Psoas muscle (tissue), 8 donors: Measurements from ENCODE around the gene PACS1. TPM values are rescaled to one million over a fixed set of nuclear protein-coding genes. Genes with fewer than 3 reads are reported as not detected.

Experiments used
- ATAC-seq, 4 donors: fragments of 200-7000 bp; cut with Tn5 transposase; one replicate each; pipeline ENCODE4 v1.9.1; 2020; ENCODE audit warnings: moderate library complexity in 3 of 4, mild to moderate bottlenecking in 2 of 4
- DNase-seq, 2 donors: peaks; one replicate each; pipeline ENCODE4 v3.0.0-alpha.2; 2020
- H3K27ac ChIP-seq: fragments of 200-600 bp; one replicate; pipeline ENCODE4 v1.8.0; 2022
- H3K27me3 ChIP-seq, 3 donors: fragments of 200-600 bp in 1 of 3; one replicate each; pipeline versions ENCODE4 v1.6.1 to v1.8.0; 2013 to 2022; ENCODE audit warnings: low read length in 2 of 3, mild to moderate bottlenecking in 2 of 3, moderate library complexity in 1 of 3; ENCODE audit not compliant: insufficient read depth in 3 of 3
- H3K36me3 ChIP-seq, 2 donors: fragments of 200-600 bp in 1 of 2; one replicate each; pipeline versions ENCODE4 v1.6.1 to v1.8.0; 2013 to 2022; ENCODE audit warnings: low read depth in 1 of 2, mild to moderate bottlenecking in 1 of 2, moderate library complexity in 1 of 2; ENCODE audit not compliant: insufficient read depth in 1 of 2
- H3K4me1 ChIP-seq: fragments of 200-600 bp; one replicate; pipeline ENCODE4 v1.8.0; 2022
- H3K4me3 ChIP-seq: fragments of 200-600 bp; one replicate; pipeline ENCODE4 v1.8.0; 2022; ENCODE audit warnings: mild to moderate bottlenecking
- H3K9me3 ChIP-seq: fragments of 200-600 bp; one replicate; pipeline ENCODE4 v1.8.0; 2022
- WGBS, 3 donors: extraction: QIAGEN DNeasy Blood & Tissue Kit; methylation state at CpG; one replicate each; pipeline versions ENCODE4 v1.1.6 to v1.1.7; 2013; 5-methylcytosine and 5-hydroxymethylcytosine counted together
- intact Hi-C, 2 donors: fragments of 100-400 bp; cut with DNase I; formaldehyde crosslinking; loops; one replicate each; pipeline versions ENCODE4 v1.11.0 to v1.14.2; 2022
- polyA plus RNA-seq, 3 donors: library from polyadenylated mRNA; stranded (reverse); fragments of 200-250 nt; gene quantifications; one replicate each; pipeline ENCODE4 v1.2.3, GENCODE V29; 2013
- total RNA-seq, 4 donors: library from RNA; stranded (reverse); fragmentation: NEBNext Ultra II Directional in 2 of 4; extraction: Animal tissue kit (Norgen Biotek cat#: 25700) in 2 of 4; gene quantifications; one replicate each; pipeline versions ENCODE4 v1.2.1 to v1.2.4, GENCODE V29; 2021 to 2023
- TF ChIP-seq, protein P1 (sequence below): fragments of 200-600 bp; IDR thresholded peaks from one replicate; pipeline ENCODE4 v1.8.0; 2022; ENCODE audit warnings: antibody characterized with exemption
- donor health status: healthy with polysubstance abuse.
- donor health status: DM: no; HTN: no; CAD: no; lungs with moderate emphysema.
- donor health status: Bipolar disorder and iron deficiency.
- donor health status: healthy.
- donor health status: DM: yes; HTN: yes; CAD: no.
- donor health status: DM: no; HTN: no; CAD: no.
- donor health status: DM: no; HTN: no; CAD: no.
- donor health status: DM: yes; HTN: yes; CAD: no.

The PACS1 gene
- total and polyA plus RNA-seq, 7 donors = 7.4 to 27.8 (median 16.3) TPM

DNA sequence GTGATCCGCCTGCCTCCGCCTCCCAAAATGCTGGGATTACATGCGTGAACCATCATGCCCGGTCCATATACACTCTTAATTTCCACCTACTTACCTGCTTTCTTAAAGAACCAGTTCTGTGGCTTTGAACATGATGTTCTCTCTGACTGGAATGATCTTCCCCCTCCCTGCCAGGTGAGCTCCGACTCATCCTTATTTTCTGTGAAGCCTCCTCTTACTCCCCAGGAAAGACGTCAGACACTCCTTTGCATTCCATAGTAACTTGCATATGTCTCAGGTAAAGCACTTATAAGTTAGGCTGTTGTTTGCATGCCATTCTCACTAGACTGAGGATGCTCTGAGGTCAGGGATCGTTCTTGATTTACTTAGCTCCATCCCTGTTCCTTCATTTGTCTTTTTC lies 106.6 kb downstream of the PACS1 start:
- intact Hi-C loops = no loop called here
- ATAC-seq = no peak
- DNase-seq = no peak
- 91 to 97% (median 94%) methylated on average over 7 of the region's 7 CpGs for WGBS, 3 donors
- H3K36me3 ChIP-seq = no peaks in the 10 kb centered on the region
- TF ChIP-seq, protein P1, sequence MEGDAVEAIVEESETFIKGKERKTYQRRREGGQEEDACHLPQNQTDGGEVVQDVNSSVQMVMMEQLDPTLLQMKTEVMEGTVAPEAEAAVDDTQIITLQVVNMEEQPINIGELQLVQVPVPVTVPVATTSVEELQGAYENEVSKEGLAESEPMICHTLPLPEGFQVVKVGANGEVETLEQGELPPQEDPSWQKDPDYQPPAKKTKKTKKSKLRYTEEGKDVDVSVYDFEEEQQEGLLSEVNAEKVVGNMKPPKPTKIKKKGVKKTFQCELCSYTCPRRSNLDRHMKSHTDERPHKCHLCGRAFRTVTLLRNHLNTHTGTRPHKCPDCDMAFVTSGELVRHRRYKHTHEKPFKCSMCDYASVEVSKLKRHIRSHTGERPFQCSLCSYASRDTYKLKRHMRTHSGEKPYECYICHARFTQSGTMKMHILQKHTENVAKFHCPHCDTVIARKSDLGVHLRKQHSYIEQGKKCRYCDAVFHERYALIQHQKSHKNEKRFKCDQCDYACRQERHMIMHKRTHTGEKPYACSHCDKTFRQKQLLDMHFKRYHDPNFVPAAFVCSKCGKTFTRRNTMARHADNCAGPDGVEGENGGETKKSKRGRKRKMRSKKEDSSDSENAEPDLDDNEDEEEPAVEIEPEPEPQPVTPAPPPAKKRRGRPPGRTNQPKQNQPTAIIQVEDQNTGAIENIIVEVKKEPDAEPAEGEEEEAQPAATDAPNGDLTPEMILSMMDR = no peak
- no peaks in the 10 kb centered on the region for H3K9me3 ChIP-seq
- H3K27ac ChIP-seq = no peak overlapping the region
- no peak overlapping the region for H3K4me3 ChIP-seq
- no peaks in the 10 kb centered on the region for H3K27me3 ChIP-seq
- H3K4me1 ChIP-seq = no peaks in the 10 kb centered on the region

DNA sequence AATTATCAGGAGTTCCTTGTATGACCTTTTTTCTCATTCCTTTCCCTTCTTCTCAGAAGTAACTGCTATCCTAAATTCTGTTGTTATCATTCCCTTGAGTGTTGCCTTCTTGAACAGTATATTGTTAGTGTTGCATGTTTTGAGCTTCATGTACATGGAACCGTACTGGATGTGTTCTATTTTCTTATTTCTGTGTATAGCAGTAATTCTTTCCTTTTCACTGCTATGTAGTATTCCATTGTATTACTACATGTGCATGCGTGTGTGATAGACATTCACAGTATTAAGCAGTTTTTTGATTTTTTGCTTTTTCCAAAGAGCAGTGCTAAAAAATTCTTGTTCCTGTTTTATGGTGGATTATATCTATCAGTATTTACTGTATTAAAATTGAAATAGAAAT lies 108.1 kb downstream of the PACS1 start:
- no peak for ATAC-seq
- Histone ChIP-seq H3K4me3 (no peak overlapping the region), H3K36me3 (no peaks in the 10 kb centered on the region), H3K27ac (no peak overlapping the region), H3K27me3 (no peaks in the 10 kb centered on the region), H3K4me1 (no peaks in the 10 kb centered on the region), H3K9me3 (no peaks in the 10 kb centered on the region)
- 96 to 98% (median 97%) methylated on average over 2 of the region's 2 CpGs for WGBS, 3 donors
- no peak for DNase-seq
- intact Hi-C loops = no loop called here
- TF ChIP-seq, protein P1 = no peak

DNA sequence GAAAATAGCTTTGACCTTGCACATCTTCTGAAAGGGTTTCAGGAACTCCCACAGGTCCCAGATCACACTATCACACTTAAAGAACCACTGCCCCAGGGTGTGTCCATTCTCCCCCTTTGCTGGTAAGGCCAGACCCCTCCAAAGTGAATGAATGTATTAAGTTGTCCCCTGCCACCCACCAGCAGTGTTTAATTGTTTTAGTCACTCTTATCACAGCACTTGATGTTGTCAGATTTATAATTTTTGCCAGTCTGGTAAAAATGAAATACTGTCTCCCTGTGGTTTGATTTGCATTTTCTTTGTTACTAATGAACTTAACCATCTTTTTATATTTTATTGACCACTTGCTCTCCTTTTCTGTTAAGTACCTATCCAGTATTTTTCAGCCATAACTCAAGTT lies 108.8 kb downstream of the PACS1 start:
- H3K27ac ChIP-seq = no peak overlapping the region
- H3K9me3 ChIP-seq = no peaks in the 10 kb centered on the region
- no peaks in the 10 kb centered on the region for H3K27me3 ChIP-seq
- TF ChIP-seq, protein P1 = no peak
- ATAC-seq = no peak
- H3K36me3 ChIP-seq = no peaks in the 10 kb centered on the region
- intact Hi-C loops = no loop called here
- DNase-seq = no peak
- H3K4me1 ChIP-seq = no peaks in the 10 kb centered on the region
- no peak overlapping the region for H3K4me3 ChIP-seq

DNA sequence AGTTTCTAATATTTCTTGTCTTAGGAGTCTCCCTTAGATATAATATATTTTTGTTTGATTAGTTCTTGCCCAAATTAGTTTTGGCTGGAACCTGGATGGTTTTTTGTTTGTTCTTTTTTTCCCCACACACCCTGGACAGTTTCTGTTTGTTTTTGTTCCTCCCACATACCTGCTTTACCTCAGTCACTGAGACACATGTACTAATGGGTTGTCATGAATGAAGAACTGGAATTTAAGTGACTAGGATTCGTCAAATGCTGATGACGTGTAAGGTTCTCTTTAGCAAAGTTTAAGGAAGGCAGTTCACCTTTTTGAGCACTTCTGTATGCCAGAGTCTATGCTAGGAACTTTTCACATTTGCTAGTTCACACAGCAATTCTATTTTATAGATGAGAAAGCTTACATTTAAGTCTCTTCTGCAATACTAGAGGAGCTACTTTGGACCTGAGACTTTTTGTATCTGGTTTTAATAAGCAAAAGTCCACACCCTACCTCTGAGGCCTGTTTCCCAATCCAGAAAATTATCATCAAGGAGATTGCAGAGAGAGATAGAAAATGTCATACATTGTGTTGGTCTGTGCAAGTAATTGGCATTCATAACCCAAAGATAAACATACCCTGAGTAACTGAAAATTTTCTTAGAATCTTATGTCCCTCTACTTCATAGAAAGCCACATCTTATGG lies 111.7 kb downstream of the PACS1 start:
- WGBS, 3 donors = 93 to 96% (median 95%) methylated on average over 2 of the region's 2 CpGs
- no peak for ATAC-seq
- no peak overlapping the region for H3K4me3 ChIP-seq
- TF ChIP-seq, protein P1 = no peak
- H3K4me1 ChIP-seq = no peaks in the 10 kb centered on the region
- H3K27me3 ChIP-seq = no peaks in the 10 kb centered on the region
- intact Hi-C loops = no loop called here
- H3K9me3 ChIP-seq = no peaks in the 10 kb centered on the region
- no peak overlapping the region for H3K27ac ChIP-seq
- DNase-seq = no peak
- H3K36me3 ChIP-seq = no peaks in the 10 kb centered on the region

DNA sequence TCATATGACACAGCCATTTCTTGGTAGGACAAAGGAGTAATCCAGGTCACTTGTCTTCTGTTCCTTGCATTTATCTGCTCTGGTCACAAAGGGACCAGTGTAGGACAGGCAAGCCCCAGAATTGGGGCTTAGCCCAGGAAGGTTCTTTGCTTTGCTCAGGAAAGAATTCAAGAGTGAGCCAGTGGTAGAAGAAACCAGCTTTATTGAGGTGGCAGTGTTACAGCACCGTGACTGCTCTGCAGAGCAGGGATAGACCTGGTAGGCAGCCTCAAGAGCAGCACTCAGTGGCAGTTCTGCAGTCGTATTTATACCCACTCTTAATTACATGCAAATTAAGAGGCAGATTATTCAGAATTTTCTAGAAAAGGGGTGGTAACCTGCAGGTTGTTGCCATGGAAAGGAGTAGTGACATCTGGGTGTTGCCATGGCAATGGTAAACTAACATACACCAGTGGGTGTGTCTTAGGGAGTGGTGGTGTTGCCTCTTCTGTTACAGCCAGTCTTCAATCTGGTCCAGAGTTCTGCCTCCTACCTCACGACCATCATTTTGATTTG lies 113.5 kb downstream of the PACS1 start:
- TF ChIP-seq, protein P1 = no peak
- Histone ChIP-seq H3K27me3 (no peaks in the 10 kb centered on the region), H3K4me1 (no peaks in the 10 kb centered on the region), H3K9me3 (no peaks in the 10 kb centered on the region), H3K36me3 (no peaks in the 10 kb centered on the region), H3K4me3 (no peak overlapping the region), H3K27ac (no peak overlapping the region)
- intact Hi-C loops = no loop called here
- no peak for ATAC-seq
- 73 to 76% (median 73%) methylated on average over 3 of the region's 3 CpGs for WGBS, 3 donors
- DNase-seq = no peak
